ENCODE measurements around the gene HNMT.

HNMT gene

DNA sequence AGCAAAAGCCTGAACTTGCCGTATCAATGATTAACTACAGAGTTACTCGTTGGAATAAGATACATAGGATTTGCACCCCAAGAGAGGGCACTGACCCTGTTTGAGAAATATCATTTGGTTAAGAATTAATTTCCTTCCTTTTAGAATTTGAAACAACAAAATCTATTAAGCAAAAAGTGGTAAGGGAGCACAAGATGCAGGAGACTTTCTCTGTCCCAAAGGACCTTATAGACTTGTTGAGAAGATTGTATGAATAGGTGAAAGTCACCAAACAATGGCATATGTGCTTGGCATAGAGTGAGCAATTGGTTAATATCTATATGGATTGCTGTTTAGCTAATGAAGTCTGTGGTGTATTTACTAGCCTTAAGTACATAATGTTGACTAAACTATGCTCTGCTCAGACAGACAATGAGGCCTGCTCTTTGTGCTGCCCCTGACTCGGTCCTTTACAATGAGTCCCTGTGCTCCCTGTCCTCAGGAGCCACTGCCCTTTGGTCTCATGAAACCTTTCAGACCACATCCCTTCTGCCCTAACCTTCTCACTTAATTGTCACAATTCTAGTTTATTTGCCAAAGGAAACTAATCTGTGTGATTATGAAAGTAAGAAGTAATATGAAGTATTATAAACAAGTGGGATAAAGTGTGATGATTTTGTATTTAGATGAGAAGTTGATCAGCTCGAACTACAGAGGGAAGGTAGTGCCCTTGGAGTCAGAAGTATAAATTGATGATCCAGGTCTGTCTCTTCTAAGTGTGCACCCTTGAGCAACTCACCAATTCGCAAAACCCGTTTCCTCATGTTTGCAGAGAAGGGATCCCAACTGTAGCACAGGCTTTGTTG lies 21.2 kb upstream of the HNMT start:
- Histone ChIP-seq H3K4me1 (ENCODE audit: control insufficient read depth in 1 of 2, insufficient read depth in 1 of 2, low read depth in 1 of 2, low read length in 1 of 2) (no peaks in the 10 kb centered on the region), H3K4me3 (ENCODE audit: low read depth in 1 of 2, low read length in 1 of 2) (no peak overlapping the region), H3K27ac (no peak overlapping the region), H3K27me3 (no peaks in the 10 kb centered on the region), H3K9me3 (no peaks in the 10 kb centered on the region), H3K36me3 (no peaks in the 10 kb centered on the region)
- TF ChIP-seq, protein P1, sequence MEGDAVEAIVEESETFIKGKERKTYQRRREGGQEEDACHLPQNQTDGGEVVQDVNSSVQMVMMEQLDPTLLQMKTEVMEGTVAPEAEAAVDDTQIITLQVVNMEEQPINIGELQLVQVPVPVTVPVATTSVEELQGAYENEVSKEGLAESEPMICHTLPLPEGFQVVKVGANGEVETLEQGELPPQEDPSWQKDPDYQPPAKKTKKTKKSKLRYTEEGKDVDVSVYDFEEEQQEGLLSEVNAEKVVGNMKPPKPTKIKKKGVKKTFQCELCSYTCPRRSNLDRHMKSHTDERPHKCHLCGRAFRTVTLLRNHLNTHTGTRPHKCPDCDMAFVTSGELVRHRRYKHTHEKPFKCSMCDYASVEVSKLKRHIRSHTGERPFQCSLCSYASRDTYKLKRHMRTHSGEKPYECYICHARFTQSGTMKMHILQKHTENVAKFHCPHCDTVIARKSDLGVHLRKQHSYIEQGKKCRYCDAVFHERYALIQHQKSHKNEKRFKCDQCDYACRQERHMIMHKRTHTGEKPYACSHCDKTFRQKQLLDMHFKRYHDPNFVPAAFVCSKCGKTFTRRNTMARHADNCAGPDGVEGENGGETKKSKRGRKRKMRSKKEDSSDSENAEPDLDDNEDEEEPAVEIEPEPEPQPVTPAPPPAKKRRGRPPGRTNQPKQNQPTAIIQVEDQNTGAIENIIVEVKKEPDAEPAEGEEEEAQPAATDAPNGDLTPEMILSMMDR (IDR thresholded peaks at IDR 0.05), result no peak

DNA sequence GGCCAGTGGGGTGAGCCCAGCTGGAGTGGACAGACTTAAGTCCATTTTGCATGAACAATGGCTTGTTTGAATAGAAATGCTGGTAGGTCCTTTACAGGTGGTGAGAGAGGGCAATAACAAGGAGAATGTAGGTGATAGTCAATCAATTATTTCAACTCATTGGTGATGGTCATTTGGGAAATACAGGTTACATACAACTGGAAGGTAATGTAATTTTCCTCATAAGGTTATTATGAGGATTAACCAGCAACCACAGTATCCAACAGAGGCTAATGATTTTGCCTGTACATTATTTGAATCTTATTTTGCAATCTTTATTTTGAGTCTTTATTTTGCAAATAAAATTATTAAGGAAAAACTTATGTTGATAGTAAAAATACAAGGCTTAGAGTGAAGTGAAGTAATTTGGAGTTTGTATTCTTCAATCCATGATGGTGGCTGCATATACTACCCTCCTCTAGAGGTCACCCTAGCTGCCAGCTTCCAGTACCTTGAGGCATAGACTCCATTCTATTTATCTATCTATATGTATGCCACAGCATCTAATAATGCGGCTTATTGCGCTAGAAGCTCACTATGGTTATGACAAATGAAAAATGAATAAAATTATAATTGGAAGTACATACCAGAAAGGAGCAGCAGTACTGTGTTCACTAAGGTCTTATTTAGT lies 20.5 kb upstream of the HNMT start:
- H3K4me1 ChIP-seq (ENCODE audit: control insufficient read depth in 1 of 2, insufficient read depth in 1 of 2, low read depth in 1 of 2, low read length in 1 of 2), result no peaks in the 10 kb centered on the region
- no peaks in the 10 kb centered on the region for H3K9me3 ChIP-seq
- no peak overlapping the region for H3K4me3 ChIP-seq (ENCODE audit: low read depth in 1 of 2, low read length in 1 of 2)
- TF ChIP-seq, protein P1 (IDR thresholded peaks at IDR 0.05), result no peak
- no peak overlapping the region for H3K27ac ChIP-seq
- no peaks in the 10 kb centered on the region for H3K27me3 ChIP-seq
- H3K36me3 ChIP-seq, result no peaks in the 10 kb centered on the region

DNA sequence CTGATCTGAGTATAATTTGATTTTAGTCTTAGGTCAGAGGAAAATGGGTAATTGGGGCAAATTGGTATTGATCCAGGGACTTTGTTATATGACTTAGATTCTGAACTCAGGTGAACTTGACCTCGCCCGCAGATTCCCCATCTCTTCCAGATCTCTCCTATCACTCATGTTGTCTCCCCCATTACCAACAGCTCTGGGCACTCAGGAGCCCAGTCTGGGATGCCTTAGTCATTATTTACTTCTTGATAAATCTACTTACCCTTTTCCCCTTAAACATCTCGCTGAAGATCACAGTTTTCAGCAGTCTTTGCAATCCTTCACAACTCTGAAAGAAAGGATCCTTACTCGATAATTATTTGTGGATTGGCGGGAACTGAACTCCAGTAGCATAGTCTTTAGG lies 19.6 kb upstream of the HNMT start:
- Histone ChIP-seq H3K9me3 (no peaks in the 10 kb centered on the region), H3K27ac (no peak overlapping the region), H3K27me3 (no peaks in the 10 kb centered on the region), H3K4me1 (ENCODE audit: control insufficient read depth in 1 of 2, insufficient read depth in 1 of 2, low read depth in 1 of 2, low read length in 1 of 2) (no peaks in the 10 kb centered on the region), H3K4me3 (ENCODE audit: low read depth in 1 of 2, low read length in 1 of 2) (no peak overlapping the region), H3K36me3 (no peaks in the 10 kb centered on the region)
- TF ChIP-seq, protein P1 (IDR thresholded peaks at IDR 0.05), result no peak

DNA sequence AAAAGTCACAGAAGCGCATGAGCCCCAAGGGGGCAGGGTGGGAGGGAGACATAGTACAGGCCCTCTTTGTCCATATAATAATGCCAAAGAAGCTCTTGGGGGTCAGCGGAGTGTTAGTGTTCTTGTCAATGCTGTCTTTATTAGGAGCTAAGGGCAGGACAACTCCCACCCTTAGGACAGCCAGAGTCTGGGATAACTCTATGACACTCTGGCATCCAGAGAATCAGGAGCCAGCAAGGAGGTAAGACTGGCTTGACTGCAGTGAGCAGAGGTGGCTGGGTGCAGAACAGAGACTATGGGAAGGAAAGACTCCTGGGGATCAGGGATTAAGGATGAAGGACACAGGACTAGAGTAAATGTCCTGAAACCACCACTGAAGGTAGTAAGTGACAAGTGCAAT lies 19.0 kb upstream of the HNMT start:
- H3K4me1 ChIP-seq (ENCODE audit: control insufficient read depth in 1 of 2, insufficient read depth in 1 of 2, low read depth in 1 of 2, low read length in 1 of 2), result no peaks in the 10 kb centered on the region
- TF ChIP-seq, protein P1 (IDR thresholded peaks at IDR 0.05), result no peak
- no peaks in the 10 kb centered on the region for H3K27me3 ChIP-seq
- H3K9me3 ChIP-seq, result no peaks in the 10 kb centered on the region
- H3K4me3 ChIP-seq (ENCODE audit: low read depth in 1 of 2, low read length in 1 of 2), result no peak overlapping the region
- no peak overlapping the region for H3K27ac ChIP-seq
- H3K36me3 ChIP-seq, result no peaks in the 10 kb centered on the region

DNA sequence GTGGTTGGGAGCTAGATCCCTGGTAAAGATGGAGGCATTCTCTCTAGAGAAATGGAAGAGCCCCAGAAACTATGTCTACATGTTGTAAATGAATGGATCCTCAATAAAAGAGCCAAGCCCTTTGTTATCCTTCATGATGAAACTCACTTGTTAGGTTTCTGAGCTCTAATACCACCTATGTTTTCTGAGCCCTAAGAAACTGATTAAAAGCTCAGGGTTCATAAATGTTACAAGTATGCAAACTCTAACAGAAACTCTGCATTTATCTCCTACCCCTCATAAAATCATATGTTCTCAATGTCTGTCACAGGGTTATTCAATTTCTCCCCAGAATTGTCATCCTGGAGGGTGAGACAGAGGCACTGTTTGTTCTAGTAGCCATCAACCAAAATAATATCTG lies 18.0 kb upstream of the HNMT start:
- Histone ChIP-seq H3K4me3 (ENCODE audit: low read depth in 1 of 2, low read length in 1 of 2) (no peak overlapping the region), H3K27ac (no peak overlapping the region), H3K4me1 (ENCODE audit: control insufficient read depth in 1 of 2, insufficient read depth in 1 of 2, low read depth in 1 of 2, low read length in 1 of 2) (no peaks in the 10 kb centered on the region), H3K27me3 (no peaks in the 10 kb centered on the region), H3K36me3 (no peaks in the 10 kb centered on the region), H3K9me3 (no peaks in the 10 kb centered on the region)
- TF ChIP-seq, protein P1 (IDR thresholded peaks at IDR 0.05), result no peak
